Tibial nerve (tissue), 4 donors: ENCODE data around the gene MAGEA4. TPM values are rescaled to one million over a fixed set of nuclear protein-coding genes. Genes with fewer than 3 reads are reported as not detected.
A peak's percentile ranks its signal among the peaks of the same experiment; 100 is the strongest.

Experiments used
- DNase-seq, 2 donors: peaks; one replicate each; pipeline ENCODE4 v3.0.0-alpha.2; 2019; ENCODE audit warnings: low spot score in 2 of 2
- H3K27ac ChIP-seq, 4 donors: fragments of 200-600 bp; sonication (generic) in 3 of 4; one replicate each; pipeline ENCODE4 v1.5.1; 2017 to 2019; ENCODE audit warnings: mild to moderate bottlenecking in 1 of 4
- H3K27me3 ChIP-seq, 2 donors: fragments of 200-600 bp; sonication (generic) in 1 of 2; one replicate each; pipeline versions ENCODE4 v1.5.1 to v1.6.0; 2017 to 2019
- H3K36me3 ChIP-seq, 3 donors: fragments of 200-600 bp; sonication (generic); one replicate each; pipeline ENCODE4 v1.5.1; 2018 to 2019
- H3K4me1 ChIP-seq, 4 donors: fragments of 200-600 bp; sonication (generic) in 3 of 4; one replicate each; pipeline ENCODE4 v1.5.1; 2017 to 2019
- H3K4me3 ChIP-seq, 4 donors: fragments of 200-600 bp; sonication (generic) in 3 of 4; one replicate each; pipeline ENCODE4 v1.5.1; 2017 to 2019; ENCODE audit warnings: mild to moderate bottlenecking in 1 of 4, moderate library complexity in 1 of 4
- H3K9me3 ChIP-seq, 4 donors: fragments of 200-600 bp; sonication (generic) in 3 of 4; one replicate each; pipeline ENCODE4 v1.5.1; 2017 to 2019
- EP300 ChIP-seq, 2 donors: sonication (generic); formaldehyde crosslinking; IDR thresholded peaks; one replicate each; pipeline ENCODE4 v1.6.1; 2017; ENCODE audit warnings: antibody characterized with exemption in 2 of 2, mild to moderate bottlenecking in 1 of 2
- POLR2A ChIP-seq, 2 donors: fragments of 450-650 bp; IDR thresholded peaks; one replicate each; pipeline ENCODE4 v1.6.1; 2017; ENCODE audit warnings: antibody characterized with exemption in 2 of 2, mild to moderate bottlenecking in 2 of 2, moderate library complexity in 2 of 2
- WGBS, 2 donors: methylation state at CpG; one replicate each; pipeline ENCODE4 v1.1.5; 2018; 5-methylcytosine and 5-hydroxymethylcytosine counted together
- total RNA-seq, 4 donors: library from RNA; depleted of rRNA; stranded (reverse); fragments of >200 nt; gene quantifications; one replicate each; pipeline ENCODE4 v1.1.0, GENCODE V29; 2016
- TF ChIP-seq, protein P1 (sequence below), 5 experiments: fragments of 200-600 bp in 3 of 5; fragments of 450-650 bp in 2 of 5; sonication (generic) in 3 of 5; IDR thresholded peaks; one replicate each; pipeline ENCODE4 v1.5.1; 2016 to 2019; ENCODE audit warnings: antibody characterized with exemption in 5 of 5, mild to moderate bottlenecking in 3 of 5, moderate library complexity in 2 of 5

MAGEA4 gene
- total RNA-seq, 4 donors from 2014 or later = not detected

DNA sequence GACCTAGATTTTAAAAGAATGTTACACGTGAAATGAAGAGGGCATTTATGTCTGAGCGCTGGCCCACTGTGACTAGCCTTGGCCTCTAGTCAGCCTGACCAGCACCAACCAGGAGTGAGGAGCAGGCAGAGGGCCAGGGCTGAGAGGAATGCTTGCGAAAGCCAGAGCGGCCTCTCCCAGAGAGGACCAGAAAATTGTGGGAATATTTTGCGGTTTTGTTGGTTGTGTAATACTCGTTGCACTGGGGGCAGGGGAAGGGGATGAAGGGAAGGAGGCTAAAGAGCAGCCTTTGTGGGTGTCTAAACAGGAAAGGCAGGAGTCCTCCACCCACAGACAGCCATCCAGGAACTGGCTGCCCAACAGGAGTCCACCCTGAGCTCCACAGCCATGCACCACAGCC is 58.0 kb downstream of the MAGEA4 start:
- peak; percentile 40 to 67 for DNase-seq
- H3K27ac ChIP-seq = peak overlapping the region in 2 of 4 donors; percentile 22 to 63

DNA sequence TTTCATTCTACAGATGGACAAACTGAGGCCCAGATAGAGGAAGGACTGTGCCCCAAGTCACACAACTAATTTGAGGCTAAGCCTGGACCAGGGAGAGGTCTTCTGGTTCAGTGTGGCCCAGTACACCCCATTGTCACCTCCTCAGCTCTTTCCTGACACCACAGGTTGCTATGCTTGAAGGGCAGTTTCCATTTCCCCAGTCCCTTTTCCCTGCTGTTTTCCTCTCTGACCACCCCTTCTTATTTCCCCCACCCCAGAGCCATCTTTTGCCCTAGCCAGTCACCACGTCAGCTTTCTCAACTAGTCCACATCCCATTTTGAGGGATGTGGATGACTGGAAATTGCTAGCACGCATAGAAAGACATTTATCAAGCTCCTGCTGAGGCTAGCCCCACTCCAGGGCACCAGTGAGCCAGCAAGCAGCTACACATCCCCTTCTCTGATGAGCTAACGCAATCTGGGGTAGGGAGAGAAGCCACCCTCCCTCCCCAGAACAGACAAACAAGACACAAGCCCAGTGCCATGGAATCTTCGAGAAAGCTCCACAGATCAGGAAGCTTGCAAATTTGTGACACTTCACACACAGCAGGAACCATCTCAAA is 60.5 kb downstream of the MAGEA4 start:
- H3K36me3 ChIP-seq = peaks cover 0 to 10% (median 0%) of the 10 kb centered on the region in 3 donors
- no peaks in the 10 kb centered on the region for H3K27me3 ChIP-seq
- peak overlapping the region in 3 of 4 donors; percentile 39 to 61 (median 47) for H3K4me3 ChIP-seq
- no peak for DNase-seq
- H3K27ac ChIP-seq = peak overlapping the region in 3 of 4 donors; percentile 68 to 79 (median 73)
- TF ChIP-seq EP300 (IDR thresholded peaks at IDR 0.05) = no peak
- TF ChIP-seq, protein P1, sequence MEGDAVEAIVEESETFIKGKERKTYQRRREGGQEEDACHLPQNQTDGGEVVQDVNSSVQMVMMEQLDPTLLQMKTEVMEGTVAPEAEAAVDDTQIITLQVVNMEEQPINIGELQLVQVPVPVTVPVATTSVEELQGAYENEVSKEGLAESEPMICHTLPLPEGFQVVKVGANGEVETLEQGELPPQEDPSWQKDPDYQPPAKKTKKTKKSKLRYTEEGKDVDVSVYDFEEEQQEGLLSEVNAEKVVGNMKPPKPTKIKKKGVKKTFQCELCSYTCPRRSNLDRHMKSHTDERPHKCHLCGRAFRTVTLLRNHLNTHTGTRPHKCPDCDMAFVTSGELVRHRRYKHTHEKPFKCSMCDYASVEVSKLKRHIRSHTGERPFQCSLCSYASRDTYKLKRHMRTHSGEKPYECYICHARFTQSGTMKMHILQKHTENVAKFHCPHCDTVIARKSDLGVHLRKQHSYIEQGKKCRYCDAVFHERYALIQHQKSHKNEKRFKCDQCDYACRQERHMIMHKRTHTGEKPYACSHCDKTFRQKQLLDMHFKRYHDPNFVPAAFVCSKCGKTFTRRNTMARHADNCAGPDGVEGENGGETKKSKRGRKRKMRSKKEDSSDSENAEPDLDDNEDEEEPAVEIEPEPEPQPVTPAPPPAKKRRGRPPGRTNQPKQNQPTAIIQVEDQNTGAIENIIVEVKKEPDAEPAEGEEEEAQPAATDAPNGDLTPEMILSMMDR (IDR thresholded peaks at IDR 0.05) = no peak
- TF ChIP-seq POLR2A (IDR thresholded peaks at IDR 0.05) = no peak
- peaks cover 0 to 12% (median 0%) of the 10 kb centered on the region in 4 donors for H3K4me1 ChIP-seq
- no peaks in the 10 kb centered on the region for H3K9me3 ChIP-seq
- WGBS, 2 donors = 49 to 50% methylated on average over 4 of the region's 4 CpGs

More for the DNA sequence above, 58.0 kb downstream of the MAGEA4 start:
- H3K27me3 ChIP-seq = no peaks in the 10 kb centered on the region
- H3K4me3 ChIP-seq = no peak overlapping the region
- 23 to 55% methylated on average over 6 of the region's 6 CpGs for WGBS, 2 donors
- TF ChIP-seq EP300 (IDR thresholded peaks at IDR 0.05) = peak in 1 of 2 donors; percentile 75
- no peak for TF ChIP-seq POLR2A (IDR thresholded peaks at IDR 0.05)
- H3K4me1 ChIP-seq = peaks cover 0 to 12% (median 0%) of the 10 kb centered on the region in 4 donors
- H3K9me3 ChIP-seq = no peaks in the 10 kb centered on the region
- peaks cover 0 to 10% (median 0%) of the 10 kb centered on the region in 3 donors for H3K36me3 ChIP-seq

DNA sequence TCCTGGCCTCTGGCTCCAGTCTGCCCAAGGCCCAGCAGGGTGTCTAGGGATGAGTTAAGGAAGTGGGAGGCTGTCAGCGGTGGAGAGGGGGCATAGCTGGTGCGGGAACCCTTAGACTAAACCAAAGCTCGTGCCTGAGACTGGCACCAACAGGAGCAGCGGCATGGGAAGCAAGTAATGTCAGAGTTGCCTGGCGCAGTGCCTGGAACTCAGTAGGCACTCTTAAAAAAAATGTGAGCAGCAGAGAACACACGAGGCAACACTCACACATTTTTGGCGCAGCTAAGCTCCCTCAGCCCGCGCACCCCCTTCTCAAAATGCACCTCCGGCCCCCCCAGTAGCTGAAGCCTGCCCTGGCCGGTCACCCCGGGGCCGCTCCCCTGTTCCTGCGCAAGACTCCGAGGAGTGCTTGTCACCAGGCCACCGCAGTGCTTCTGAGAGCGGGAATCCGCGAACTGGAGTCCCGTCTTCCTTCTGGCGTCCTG is 61.2 kb downstream of the MAGEA4 start:
- no peaks in the 10 kb centered on the region for H3K9me3 ChIP-seq
- no peak for DNase-seq
- 26 to 42% methylated on average over 6 to 14 of the region's 21 CpGs for WGBS, 2 donors
- H3K27ac ChIP-seq = peak overlapping the region; percentile 36 to 79 (median 70)
- H3K4me1 ChIP-seq = peaks cover 0 to 12% (median 0%) of the 10 kb centered on the region in 4 donors
- TF ChIP-seq, protein P1 (IDR thresholded peaks at IDR 0.05) = no peak
- TF ChIP-seq POLR2A (IDR thresholded peaks at IDR 0.05) = no peak
- no peaks in the 10 kb centered on the region for H3K27me3 ChIP-seq
- H3K36me3 ChIP-seq = peaks cover 0 to 2% (median 0%) of the 10 kb centered on the region in 3 donors
- peak overlapping the region; percentile 39 to 61 (median 51) for H3K4me3 ChIP-seq

Other genes starting within 250 kb of the MAGEA4 start
- gene PRRG3, start 217.4 kb upstream of the MAGEA4 start, total RNA-seq = 10 to 100 TPM; 14.0 to 55.7 (median 15.9) TPM
- gene FATE1, start 196.9 kb upstream of the MAGEA4 start, total RNA-seq = not detected
- gene CNGA2, start 178.1 kb upstream of the MAGEA4 start, total RNA-seq = not detected
- 10 to 100 TPM; 14.5 to 84.6 (median 41.4) TPM for gene GABRE, start 61.8 kb downstream of the MAGEA4 start, total RNA-seq
- gene MAGEA10, start 225.7 kb downstream of the MAGEA4 start, total RNA-seq = not detected